Globus pallidus (tissue), 1 donor: ENCODE data around the gene PRKD1.
"Not testable (repeated sequence)": the region's sequence is repeated elsewhere in the genome, so short reads cannot be mapped to it uniquely, and the experiment has no call there.

ENCODE experiments used
- DNase-seq: peaks from one replicate; pipeline ENCODE4 v3.0.0-alpha.2; 2015; ENCODE audit warnings: low spot score

Gene PRKD1

DNA sequence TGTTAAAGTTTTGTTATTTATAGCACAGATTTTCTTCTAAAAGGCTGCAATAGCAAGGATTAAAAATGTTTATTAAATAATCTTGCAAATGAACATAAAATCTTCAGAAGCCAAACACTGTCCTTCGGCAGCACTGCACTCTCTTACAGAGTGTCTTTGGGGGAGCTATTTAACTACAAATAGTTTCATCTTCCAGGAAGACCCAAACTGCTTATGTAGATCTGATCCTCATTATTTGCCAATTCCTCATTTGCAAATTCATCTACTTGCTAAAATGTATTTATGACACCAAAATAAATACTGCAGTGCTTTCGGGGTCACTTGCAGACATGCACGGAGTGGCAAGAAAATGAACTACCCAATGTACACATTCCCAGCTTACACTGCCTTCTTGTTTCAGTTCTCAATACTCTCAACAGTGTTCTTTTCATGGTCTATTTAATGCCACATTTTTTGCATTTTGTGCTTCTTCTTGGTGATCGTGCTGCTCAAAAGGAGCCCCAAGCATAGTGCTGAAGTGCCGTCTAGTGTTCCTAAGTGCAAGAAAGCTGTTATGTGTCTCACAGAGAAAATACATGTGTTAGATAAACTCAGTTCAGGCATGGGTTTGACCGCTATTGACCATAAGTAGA, 128.1 kb downstream of the PRKD1 start:
- peak; percentile 79 for DNase-seq

DNA sequence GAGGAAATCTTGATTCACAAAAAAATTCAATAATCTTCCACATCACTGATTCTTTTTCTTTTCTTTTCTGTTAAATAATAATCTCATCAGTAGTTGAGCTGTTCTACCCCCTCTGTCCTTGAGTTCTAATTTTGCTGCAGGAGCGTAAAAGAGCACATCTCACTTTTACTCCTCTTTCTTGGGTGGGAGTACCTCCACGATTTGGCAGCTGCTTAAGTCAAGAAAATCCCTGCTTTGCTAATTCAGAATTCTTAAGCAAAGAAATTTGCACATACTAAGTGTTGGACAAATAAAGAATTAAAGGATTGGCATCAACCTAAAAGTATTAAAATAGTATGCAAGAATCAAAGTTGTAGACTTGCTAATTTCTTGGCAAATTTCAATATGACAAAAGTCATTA, 128.8 kb downstream of the PRKD1 start:
- no peak for DNase-seq

DNA sequence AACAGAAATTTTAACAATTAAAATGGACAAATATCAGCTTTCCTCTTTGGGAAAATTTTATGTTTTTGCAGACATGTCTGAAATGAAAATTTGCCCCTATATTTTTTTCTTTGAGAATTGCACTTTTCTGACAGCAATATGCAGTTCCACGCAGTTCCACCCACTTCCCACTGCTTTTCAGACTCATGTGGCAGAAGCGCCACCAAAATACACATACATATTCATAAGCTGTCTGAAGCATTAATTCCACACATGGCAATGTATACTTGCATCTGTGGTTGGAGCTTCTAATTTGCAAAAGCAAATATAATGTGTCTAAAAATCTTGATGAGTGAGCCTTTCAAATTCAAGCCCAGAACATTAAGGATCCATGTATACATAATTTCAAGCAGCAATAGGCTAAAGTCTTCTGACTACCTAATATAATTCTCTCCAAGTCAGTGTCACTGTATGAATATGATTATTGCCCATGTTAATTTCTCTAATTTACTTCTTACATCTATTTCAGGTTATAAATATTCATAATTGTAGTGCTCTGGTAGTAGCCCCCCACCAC, 129.5 kb downstream of the PRKD1 start:
- DNase-seq, result no peak

DNA sequence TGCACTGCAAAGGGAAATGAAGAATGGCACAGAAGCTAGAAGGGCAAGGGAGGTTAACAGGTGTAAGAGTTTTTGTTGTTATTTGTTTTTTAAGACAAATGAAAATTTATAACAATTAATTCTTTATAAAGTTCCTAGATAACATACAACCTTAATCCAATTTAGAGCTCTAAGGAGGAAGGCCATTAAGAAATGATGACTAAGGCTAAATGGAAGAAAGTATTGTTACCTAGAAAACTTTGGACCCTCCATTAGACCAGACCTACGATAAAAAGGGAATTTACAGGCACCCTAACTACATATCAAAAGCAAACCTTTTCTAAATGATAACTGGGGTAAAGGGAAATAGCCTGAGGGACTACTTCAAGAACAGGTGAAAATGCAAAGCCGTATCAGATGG, 130.8 kb downstream of the PRKD1 start:
- no peak for DNase-seq

DNA sequence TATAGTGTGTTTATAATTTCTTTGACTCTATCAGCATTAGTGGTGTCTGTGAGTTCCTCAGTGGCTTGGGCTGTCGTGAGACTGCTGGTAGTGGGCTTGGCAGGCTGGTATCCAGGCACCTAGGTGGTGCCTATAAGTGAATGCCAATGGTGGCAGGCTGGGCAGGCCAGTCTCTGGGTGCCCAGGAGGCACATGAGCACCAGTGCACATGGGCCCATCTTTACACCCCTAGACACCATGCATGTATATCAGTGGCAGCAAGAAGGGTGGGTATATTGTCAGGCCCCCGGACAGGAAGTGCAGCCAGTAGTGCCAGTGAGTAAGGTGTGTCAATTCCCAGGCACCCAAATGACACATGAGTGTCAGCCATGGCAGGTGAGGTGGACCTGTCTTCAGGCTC, 138.2 kb downstream of the PRKD1 start:
- no peak for DNase-seq

DNA sequence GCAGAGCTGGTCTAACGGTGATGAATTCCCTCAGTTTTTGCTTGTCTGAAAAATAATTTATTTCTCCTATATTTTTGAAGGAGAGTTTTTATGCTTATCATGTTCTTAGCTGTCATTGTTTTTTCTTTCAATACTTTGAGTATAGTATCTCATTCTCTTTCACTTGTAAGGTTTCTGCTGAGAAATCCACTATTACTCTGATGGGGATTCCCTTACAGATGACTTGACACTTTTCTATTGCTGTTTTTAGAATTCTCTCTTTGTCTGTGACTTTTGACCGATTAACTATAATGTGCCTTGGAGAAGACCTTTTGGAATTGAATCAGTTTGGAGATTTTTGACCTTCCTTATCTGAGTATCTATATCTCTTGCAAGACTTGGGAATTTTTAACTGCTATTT, 139.6 kb downstream of the PRKD1 start:
- no peak for DNase-seq

DNA sequence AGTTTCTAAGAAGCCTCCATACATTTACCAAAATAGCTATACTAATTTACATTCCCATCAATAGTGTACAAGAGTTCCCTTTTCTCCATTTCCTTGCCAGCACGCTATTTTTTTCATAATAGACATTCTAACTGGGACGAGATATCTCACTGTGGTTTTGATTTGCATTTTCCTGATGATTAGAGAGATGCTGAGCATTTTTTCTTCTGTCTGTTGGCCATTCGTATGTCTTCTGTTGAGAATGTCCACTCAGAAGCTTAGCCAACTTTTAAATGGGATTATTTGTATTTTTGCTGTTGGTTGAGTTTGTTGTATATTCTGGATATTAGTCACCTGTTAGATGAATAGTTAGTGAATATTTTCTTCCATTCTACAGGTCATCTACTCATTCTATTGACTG, 144.1 kb downstream of the PRKD1 start:
- DNase-seq, result no peak

DNA sequence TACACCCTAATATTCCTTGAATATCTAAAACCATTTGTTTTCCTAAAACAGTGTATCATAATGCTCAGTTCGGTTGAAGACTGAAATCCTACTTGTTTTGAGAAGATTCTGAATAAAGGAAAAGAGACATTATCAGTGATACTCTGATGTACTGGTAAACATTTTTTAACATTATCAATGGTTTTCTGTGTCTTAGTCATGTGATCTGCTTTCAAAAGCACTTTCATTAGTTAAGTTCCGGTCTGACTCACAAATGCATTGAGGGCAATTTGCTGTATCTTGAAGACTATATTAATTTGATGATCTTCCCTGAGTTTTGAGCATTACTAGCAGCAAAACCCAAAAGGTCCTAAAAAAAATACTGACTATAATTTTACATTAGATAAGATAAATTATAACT, 145.6 kb downstream of the PRKD1 start:
- DNase-seq, result no peak

DNA sequence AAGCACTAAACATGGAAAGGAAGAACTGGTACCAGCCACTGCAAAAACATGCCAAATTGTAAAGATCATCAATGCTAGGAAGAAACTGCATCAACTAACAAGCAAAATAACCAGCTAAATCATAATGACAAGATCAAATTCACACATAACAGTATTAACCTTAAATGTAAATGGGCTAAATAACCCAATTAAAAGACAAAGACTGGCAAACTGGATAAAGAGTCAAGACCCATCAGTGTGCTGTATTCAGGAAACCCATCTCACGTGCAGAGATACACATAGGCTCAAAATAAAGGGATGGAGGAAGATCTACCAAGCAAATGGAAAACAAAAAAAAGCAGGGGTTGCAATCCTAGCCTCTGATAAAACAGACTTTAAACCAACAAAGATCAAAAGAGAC, 150.5 kb downstream of the PRKD1 start:
- not testable (repeated sequence) for DNase-seq

DNA sequence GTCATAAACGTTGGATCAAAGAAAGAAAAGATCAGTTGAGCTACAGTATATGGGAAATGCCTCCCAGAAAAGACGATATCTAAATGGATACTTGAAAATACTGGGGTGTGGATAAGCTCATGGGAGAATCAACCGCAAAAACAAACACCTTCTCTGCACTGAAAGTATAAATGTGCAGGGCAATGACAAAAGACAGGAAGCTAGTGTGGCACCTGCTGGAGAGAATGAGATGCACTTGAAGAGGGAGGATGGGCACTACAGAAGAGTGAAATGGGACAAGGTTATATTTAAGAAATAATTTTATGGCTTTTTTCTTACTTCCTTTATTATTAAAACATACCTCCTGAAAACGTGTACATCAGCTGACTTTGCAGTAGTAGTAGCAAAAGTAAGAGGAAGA, 153.7 kb downstream of the PRKD1 start:
- no peak for DNase-seq

DNA sequence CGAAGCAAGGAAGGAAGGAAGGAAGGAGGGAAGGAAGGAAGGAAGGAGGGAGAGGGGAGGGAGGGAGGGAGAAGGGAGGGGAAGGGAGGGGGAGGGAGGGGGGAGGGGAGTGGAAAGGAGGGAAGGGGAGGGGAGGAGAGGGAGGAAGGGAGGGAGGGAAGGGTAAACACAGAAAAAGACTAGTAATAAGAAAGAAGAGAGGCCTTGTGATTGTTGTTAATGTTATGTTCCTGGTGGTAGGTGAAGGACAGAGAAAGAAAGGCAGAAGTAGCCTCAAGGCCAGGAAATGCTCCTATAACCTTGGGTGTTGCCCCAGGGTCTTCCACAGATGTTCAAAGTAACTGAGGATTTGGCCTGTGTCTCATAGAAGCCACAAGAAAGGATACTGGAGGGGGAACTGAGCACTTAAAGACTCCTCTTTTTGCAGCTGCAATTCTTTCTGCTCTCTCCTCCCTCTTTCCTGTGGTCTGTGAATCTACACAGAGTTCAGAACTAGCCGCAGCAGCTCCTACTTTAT, 164.2 kb downstream of the PRKD1 start:
- no peak for DNase-seq

DNA sequence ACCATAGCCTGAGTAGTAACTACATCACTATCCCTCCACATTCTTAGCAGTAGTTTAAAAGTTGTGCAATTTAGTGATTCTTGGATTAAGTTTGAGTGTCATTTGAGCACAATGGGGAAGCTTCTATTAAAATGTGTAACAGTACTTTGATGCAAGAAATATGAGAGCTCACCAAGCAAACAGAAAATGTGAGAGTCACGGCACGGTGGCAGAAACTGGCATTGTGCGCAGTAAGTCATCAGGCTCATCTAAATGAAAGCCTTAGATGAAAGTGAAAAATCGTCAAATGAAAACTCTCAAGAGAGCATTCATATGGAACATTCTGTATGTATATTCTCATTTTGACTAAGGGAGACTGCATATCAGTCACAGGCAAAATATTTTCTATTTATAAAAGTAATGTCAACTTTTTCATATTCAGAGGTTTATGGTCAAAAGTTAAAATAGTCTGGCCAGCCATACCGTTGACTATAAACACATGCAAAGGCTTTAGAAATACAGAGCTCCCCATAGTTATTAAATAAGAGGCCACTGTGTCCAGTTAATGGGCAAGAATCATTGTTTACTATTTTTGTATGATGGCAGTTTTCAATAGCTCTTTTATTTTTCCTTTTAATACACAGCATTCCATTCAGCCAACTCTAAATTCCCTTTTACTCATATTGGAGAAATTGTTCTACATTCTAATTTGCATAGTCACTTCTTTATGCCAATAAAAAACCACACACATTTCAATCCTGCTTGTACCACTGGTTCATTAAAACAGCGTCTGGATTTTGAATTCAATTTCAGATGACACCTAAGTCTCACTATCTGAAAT, 167.9 kb downstream of the PRKD1 start:
- peak; percentile 82 for DNase-seq

DNA sequence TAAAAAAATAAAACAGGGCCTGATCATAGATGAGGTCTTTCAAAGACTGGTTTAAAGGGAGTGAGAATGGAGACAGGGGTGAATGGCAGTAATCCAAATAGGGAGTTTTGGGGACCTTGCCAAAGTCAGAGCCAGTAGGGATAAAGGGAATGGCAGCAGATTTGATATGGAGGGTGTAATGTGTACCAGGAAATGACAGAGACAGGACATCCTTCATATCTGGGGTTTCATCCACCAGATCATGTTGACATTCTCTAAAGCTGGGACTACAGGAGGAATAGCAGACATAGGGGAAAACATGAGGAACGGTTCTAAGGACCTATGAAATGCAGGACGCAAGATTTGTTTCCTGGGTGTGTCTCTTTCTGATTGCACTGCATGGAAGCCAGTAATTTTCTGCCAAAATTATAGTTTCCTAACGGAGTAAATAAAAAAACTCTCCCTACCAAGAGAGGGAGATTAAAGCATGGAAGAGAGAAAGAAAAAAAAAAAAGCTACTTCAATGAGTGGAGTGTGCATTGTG, 169.9 kb downstream of the PRKD1 start:
- DNase-seq, result no peak

DNA sequence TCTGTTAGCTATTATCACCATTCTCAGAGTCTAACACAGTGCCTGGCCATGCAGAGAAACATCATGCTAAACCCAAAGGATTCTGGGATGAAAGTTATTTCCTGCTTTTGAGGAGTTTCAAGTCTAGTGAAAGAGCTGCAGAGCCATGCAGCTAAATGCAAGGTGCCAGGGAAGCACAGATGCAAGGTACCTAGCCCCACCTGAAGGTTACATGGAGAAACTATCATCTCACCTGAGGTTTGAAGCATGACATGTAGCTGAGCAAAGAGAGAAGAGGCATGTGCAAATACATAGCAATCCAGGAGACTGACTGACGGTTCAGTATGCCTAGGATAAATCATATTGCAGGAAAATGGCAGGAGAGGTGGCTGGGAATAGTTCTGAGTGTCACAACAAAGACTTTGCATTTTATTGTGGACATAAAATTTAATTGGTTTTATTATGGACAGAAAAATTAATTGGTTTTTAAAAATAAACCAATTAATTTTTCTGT, 170.4 kb downstream of the PRKD1 start:
- no peak for DNase-seq

DNA sequence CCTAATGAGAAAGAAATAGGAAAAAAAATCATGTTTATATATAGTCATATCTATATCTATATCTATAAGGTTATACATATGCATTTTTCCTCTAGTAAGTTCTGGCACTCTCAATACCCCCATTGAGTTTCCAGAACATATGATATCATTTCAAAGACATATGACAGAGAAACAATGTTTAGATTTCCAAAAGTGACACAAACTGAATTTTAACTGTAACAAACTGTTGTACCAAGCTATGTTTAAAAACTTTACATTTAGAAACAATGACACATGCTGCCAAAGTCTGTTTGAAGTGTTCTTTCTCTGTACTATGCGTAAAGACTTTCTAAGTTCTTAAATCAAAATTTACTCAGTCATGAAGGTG, 171.6 kb downstream of the PRKD1 start:
- no peak for DNase-seq

DNA sequence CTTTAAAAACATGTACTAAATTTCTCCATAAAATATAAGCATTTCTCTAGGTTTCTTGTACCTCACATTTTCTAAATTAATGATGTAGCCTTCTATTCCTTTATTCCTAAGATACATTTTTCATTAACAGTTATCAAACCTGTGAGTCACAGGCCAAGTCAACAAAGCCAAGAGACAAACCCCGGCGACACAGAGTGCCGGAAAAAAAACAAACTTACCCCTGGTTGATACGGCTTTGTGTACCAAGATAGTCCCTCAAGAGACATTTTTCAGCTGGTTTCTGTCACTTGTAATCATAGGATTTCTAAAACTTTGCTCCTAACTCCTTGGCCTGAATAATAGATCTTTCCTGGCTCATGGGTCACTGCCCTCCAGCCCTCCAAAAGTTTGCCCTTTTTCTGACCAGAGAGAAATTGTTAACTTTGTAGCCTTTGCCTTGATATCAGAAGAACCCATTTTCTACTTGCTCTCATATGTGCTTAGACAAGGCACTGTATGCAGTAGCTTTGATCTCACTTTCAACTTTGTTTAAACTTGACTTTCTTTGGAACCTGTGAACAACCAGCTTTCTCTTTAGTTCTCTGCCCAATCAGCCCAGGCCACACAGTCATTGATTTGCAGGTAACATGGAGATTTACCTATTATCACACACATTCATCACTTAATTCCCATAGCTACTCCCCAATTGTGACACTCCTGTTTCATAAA, 172.2 kb downstream of the PRKD1 start:
- DNase-seq, result no peak

DNA sequence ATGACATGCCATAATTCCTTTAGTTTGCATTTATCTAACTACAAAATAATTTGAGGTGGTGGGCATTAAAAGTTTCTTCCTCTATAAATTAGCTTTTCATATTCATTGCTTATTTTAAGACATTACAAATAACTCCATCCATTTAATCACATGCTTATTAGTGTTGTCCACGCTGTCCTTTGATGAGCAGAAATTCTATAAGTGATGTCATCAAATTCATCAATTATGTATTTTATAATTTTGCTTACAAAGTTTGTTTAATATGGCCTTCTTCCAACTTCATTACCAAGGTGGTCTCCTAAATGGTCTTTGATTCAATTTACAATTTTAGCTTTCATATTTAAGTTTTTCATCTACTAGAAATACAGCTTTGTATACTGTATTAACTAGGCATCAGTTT, 173.5 kb downstream of the PRKD1 start:
- no peak for DNase-seq

DNA sequence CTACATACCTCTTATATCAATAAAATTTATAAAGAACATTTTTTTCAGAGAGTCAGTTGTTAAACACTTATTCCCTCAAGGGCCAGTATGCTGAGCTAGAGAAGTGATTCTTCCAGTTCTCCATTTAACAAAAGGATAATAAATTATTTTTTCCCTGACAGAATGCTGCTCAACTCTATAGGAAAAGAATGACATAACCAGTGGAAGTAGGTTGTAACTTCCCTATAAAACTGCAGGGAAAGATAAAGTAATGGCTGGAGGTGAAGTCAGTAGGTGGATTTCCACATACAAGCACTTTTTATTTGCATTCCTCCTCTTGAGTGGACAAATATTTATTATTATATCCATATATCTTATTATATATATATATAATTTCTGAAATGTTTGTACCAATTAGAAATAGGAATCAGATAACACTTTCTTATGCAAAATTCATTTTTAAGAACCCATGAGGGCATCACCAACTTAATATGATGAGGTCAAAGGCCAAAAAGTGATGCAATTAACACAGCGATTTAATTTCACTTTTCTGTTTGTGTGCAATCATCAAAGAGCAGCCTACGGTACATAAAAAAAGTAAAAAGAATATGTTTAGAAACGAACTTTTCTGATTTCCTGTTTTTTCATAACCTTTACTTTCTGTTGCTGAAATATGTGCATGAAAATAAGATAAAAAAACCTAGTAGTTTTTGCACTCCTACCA, 175.3 kb downstream of the PRKD1 start:
- no peak for DNase-seq

DNA sequence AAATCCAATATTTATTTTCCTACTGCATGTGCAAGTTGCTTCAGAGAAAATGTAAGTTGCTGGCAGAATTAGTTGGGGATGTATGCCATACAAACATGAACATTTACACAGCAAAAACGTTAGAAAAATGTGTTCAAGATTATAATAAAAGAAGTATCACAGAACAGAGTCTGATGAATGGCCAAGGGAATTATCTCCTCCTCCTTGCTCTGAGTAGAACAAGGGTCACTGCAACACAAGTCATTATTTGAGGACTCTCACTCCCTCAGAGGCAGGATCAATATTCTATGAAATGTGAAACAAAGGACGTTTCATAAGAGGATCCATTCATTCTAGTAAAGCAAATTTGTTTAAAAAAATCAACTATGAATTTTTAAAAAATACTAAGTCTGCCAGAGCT, 177.8 kb downstream of the PRKD1 start:
- no peak for DNase-seq

DNA sequence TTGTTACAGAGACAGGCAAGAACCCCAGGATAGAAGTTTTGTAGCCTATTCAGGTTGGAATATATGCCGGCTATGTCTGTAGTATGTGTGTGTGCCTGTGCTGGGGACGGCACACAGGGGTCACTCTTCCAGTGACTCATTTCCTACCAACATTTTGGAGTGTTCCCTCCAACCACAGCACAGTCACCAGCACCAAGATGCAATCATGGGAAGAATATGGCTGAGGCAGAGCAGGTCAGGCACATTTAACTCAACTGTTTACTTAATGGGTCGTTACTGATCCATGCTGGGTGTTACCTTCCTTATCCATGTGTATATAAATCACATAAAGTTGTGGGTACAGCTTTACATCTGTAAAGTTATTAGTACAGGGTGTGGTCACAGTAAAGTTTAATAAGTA, 178.3 kb downstream of the PRKD1 start:
- no peak for DNase-seq

DNA sequence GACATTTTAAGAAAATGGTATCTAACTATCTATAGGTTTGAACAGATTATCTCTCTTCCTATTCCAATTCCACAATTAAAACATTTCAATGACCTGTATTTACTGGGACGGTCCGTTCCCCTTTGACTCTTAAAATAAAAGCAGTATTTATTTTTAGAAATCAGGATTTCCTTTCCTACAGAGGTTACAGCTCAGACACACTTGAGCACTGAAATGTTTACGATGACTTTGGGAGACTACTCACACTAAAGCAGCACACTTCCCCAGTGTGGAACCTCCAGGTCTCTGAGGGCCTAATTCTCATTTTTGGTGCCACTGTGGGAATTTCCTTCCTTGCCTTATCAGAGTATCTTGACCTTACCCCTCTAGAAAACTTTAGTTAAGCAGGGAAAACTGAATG, 181.8 kb downstream of the PRKD1 start:
- DNase-seq, result no peak

DNA sequence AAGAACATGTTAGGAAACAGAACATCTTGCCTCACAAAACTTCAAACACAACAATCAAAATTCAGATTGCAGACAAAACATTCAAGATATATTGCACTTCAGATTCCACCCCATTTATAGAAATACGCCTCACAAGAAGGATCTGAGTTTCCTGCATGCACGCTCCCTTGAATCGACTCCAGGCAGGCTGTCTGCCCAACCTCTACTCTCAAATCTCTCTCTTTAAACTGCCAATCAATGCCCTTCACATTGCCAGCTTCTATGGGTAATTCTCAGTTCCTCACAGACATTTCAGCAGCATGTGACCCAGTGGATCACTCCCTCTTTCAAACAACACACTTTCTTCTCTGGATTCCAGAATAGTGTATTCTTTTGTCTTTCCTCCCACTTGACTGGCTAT, 184.1 kb downstream of the PRKD1 start:
- peak; percentile 67 for DNase-seq
